ENCODE measurements around the gene TNS1.

Gene TNS1

GRCh38 chr2:217938036-217938435, 64.8 kb downstream of the TNS1 start:
- DNase-seq (ENCODE audit: low read depth, low spot score), result no peak
- H3K4me3 ChIP-seq (ENCODE audit: low read length), result no peak overlapping the region

GRCh38 chr2:217937446-217937845, 65.3 kb downstream of the TNS1 start:
- DNase-seq (ENCODE audit: low read depth, low spot score), result no peak
- no peak overlapping the region for H3K4me3 ChIP-seq (ENCODE audit: low read length)

- H3K4me3 ChIP-seq (ENCODE audit: low read length), result no peak overlapping the region
Observed at GRCh38 chr2:217936952-217937351, 65.8 kb downstream of the TNS1 start.

GRCh38 chr2:217935901-217936684, 66.7 kb downstream of the TNS1 start:
- no peak for DNase-seq (ENCODE audit: low read depth, low spot score)
- H3K4me3 ChIP-seq (ENCODE audit: low read length), result no peak overlapping the region

More at GRCh38 chr2:217936952-217937351, 65.8 kb downstream of the TNS1 start:
- no peak for DNase-seq (ENCODE audit: low read depth, low spot score)

- no peak for DNase-seq (ENCODE audit: low read depth, low spot score)
- no peak overlapping the region for H3K4me3 ChIP-seq (ENCODE audit: low read length)
Observed at GRCh38 chr2:217935235-217935879, 67.4 kb downstream of the TNS1 start.

GRCh38 chr2:217934321-217935131, 68.3 kb downstream of the TNS1 start:
- DNase-seq (ENCODE audit: low read depth, low spot score), result no peak
- H3K4me3 ChIP-seq (ENCODE audit: low read length), result no peak overlapping the region

- H3K4me3 ChIP-seq (ENCODE audit: low read length), result no peak overlapping the region
- no peak for DNase-seq (ENCODE audit: low read depth, low spot score)
Observed at GRCh38 chr2:217933617-217933993, 69.2 kb downstream of the TNS1 start.

GRCh38 chr2:217932803-217933616, 69.8 kb downstream of the TNS1 start:
- DNase-seq (ENCODE audit: low read depth, low spot score), result no peak
- H3K4me3 ChIP-seq (ENCODE audit: low read length), result no peak overlapping the region

- DNase-seq (ENCODE audit: low read depth, low spot score), result no peak
- no peak overlapping the region for H3K4me3 ChIP-seq (ENCODE audit: low read length)
Observed at GRCh38 chr2:217931846-217932560, 70.8 kb downstream of the TNS1 start.

GRCh38 chr2:217930761-217931563, 71.8 kb downstream of the TNS1 start:
- DNase-seq (ENCODE audit: low read depth, low spot score), result no peak

GRCh38 chr2:217929757-217930707, 72.8 kb downstream of the TNS1 start:
- no peak overlapping the region for H3K4me3 ChIP-seq (ENCODE audit: low read length)
- DNase-seq (ENCODE audit: low read depth, low spot score), result no peak

More at GRCh38 chr2:217930761-217931563, 71.8 kb downstream of the TNS1 start:
- H3K4me3 ChIP-seq (ENCODE audit: low read length), result no peak overlapping the region

- DNase-seq (ENCODE audit: low read depth, low spot score), result no peak
- no peak overlapping the region for H3K4me3 ChIP-seq (ENCODE audit: low read length)
Observed at GRCh38 chr2:217929272-217929671, 73.5 kb downstream of the TNS1 start.

- no peak for DNase-seq (ENCODE audit: low read depth, low spot score)
- H3K4me3 ChIP-seq (ENCODE audit: low read length), result no peak overlapping the region
Observed at GRCh38 chr2:217928324-217929181, 74.2 kb downstream of the TNS1 start.

- no peak for DNase-seq (ENCODE audit: low read depth, low spot score)
- no peak overlapping the region for H3K4me3 ChIP-seq (ENCODE audit: low read length)
Observed at GRCh38 chr2:217927601-217928323, 75.0 kb downstream of the TNS1 start.

GRCh38 chr2:217926801-217927200, 76.0 kb downstream of the TNS1 start:
- DNase-seq (ENCODE audit: low read depth, low spot score), result no peak
- H3K4me3 ChIP-seq (ENCODE audit: low read length), result no peak overlapping the region
